HPDE6-E6E7 (cell line): ENCODE results near the gene CIAO2A.
"Not testable (repeated sequence)": the region's sequence is repeated elsewhere in the genome, so short reads cannot be mapped to it uniquely, and the experiment has no call there.

Source experiments
- DNase-seq: peaks from one replicate; pipeline ENCODE4 v3.0.0; 2011; ENCODE audit warnings: missing footprints; ENCODE audit errors: extremely low spot score

CIAO2A gene

GRCh38 chr15:64071931-64072765 lies 21.5 kb downstream of the CIAO2A start:
- DNase-seq, result no peak

- peak; percentile 56 for DNase-seq
Measured at GRCh38 chr15:64070965-64071851, 22.4 kb downstream of the CIAO2A start.

GRCh38 chr15:64070106-64070505 lies 23.5 kb downstream of the CIAO2A start:
- DNase-seq, result no peak

GRCh38 chr15:64068133-64068532 lies 25.5 kb downstream of the CIAO2A start:
- no peak for DNase-seq

GRCh38 chr15:64067564-64068030 lies 26.0 kb downstream of the CIAO2A start:
- peak; percentile 51 for DNase-seq

- no peak for DNase-seq
Measured at GRCh38 chr15:64066451-64066850, 27.2 kb downstream of the CIAO2A start.

- DNase-seq, result no peak
Measured at GRCh38 chr15:64060716-64061115, 32.9 kb downstream of the CIAO2A start.

- not testable (repeated sequence) for DNase-seq
Measured at GRCh38 chr15:64059104-64059503, 34.5 kb downstream of the CIAO2A start.

- DNase-seq, result peak; percentile 29
Measured at GRCh38 chr15:64058279-64058678, 35.4 kb downstream of the CIAO2A start.

- DNase-seq, result not testable (repeated sequence)
Measured at GRCh38 chr15:64053674-64054073, 40.0 kb downstream of the CIAO2A start.

GRCh38 chr15:64052925-64053491 lies 40.6 kb downstream of the CIAO2A start:
- no peak for DNase-seq

GRCh38 chr15:64051407-64052259 lies 42.0 kb downstream of the CIAO2A start:
- DNase-seq, result no peak

GRCh38 chr15:64051093-64051402 lies 42.6 kb downstream of the CIAO2A start:
- no peak for DNase-seq

- DNase-seq, result no peak
Measured at GRCh38 chr15:64050281-64051092, 43.2 kb downstream of the CIAO2A start.

- no peak for DNase-seq
Measured at GRCh38 chr15:64048781-64049460, 44.7 kb downstream of the CIAO2A start.

- DNase-seq, result peak; percentile 80
Measured at GRCh38 chr15:64046421-64047153, 47.1 kb downstream of the CIAO2A start, which contains the start of gene DAPK2. DAPK2 (minus strand) TSS chr15:64046485; CDS start chr15:64040261, 6,224 bp downstream.

- DNase-seq, result no peak
Measured at GRCh38 chr15:64045774-64046420, 47.7 kb downstream of the CIAO2A start.

- DNase-seq, result no peak
Measured at GRCh38 chr15:64045101-64045435, 48.6 kb downstream of the CIAO2A start.
